ENCODE data around the gene VENTX.

The VENTX gene

GRCh38 chr10:133241501-133242205, 4.0 kb downstream of the VENTX start:
- POLR2A ChIA-PET: no interaction called here
- CTCF ChIA-PET: no interaction called here
- no peak for TF ChIP-seq CTCF (IDR thresholded peaks at IDR 0.05; ENCODE audit: insufficient read depth, low read length, missing control alignments)
- no peak for DNase-seq (ENCODE audit: low read depth, low spot score)
- no peak overlapping the region for H3K4me3 ChIP-seq (ENCODE audit: low read depth, low read length)

GRCh38 chr10:133242611-133243356, 5.1 kb downstream of the VENTX start:
- H3K4me3 ChIP-seq (ENCODE audit: low read depth, low read length): no peak overlapping the region
- CTCF ChIA-PET: no interaction called here
- POLR2A ChIA-PET: no interaction called here
- TF ChIP-seq CTCF (IDR thresholded peaks at IDR 0.05; ENCODE audit: insufficient read depth, low read length, missing control alignments): no peak
- no peak for DNase-seq (ENCODE audit: low read depth, low spot score)

GRCh38 chr10:133243593-133243992, 5.9 kb downstream of the VENTX start:
- ChIA-PET CTCF (no interaction called here), POLR2A (no interaction called here)
- no peak for DNase-seq (ENCODE audit: low read depth, low spot score)
- no peak for TF ChIP-seq CTCF (IDR thresholded peaks at IDR 0.05; ENCODE audit: insufficient read depth, low read length, missing control alignments)
- no peak overlapping the region for H3K4me3 ChIP-seq (ENCODE audit: low read depth, low read length)

GRCh38 chr10:133245439-133246235, 8.0 kb downstream of the VENTX start:
- H3K4me3 ChIP-seq (ENCODE audit: low read depth, low read length): no peak overlapping the region
- no peak for TF ChIP-seq CTCF (IDR thresholded peaks at IDR 0.05; ENCODE audit: insufficient read depth, low read length, missing control alignments)
- CTCF ChIA-PET: interaction anchor here (1.0 to 1.2 kb wide), 3 partner anchors 10 to 84 kb away, joined by 3 read pairs; no protein-coding TSS in a partner anchor
- POLR2A ChIA-PET: no interaction called here
- DNase-seq (ENCODE audit: low read depth, low spot score): no peak

GRCh38 chr10:133246236-133246626, 8.6 kb downstream of the VENTX start:
- no peak overlapping the region for H3K4me3 ChIP-seq (ENCODE audit: low read depth, low read length)
- TF ChIP-seq CTCF (IDR thresholded peaks at IDR 0.05; ENCODE audit: insufficient read depth, low read length, missing control alignments): no peak
- ChIA-PET CTCF (interaction anchor here (1.0 to 1.2 kb wide), 3 partner anchors 10 to 83 kb away, joined by 3 read pairs; no protein-coding TSS in a partner anchor), POLR2A (no interaction called here)
- no peak for DNase-seq (ENCODE audit: low read depth, low spot score)
